ENCODE results near the gene ING3.

Gene ING3

DNA sequence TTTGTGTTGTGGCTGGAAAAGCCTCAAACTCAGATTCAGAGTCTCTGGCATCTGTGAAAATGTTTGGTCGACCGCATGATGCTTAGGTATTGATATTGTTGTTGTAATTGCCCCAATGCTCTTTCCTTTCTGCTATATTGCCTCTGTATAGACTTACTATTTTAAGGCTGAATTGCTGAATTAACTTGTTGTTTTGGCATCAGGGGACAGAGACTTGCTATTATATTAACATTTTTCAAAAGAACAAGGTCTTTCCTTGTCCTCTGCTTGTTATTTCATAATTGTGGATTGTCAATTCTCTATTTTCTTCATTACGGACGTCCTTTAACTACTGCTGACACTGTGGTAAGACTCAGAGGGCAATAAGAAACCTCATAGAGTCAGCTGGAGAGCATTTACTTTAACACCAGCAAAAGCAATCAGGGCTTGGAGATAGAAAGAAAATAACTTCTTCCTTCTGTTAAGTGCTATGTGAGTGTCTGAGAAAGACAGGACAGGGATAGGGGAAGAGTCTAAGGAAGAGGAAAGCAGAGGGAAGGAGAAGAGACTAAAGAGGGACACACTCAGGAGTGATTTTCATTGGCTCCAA, 55.5 kb downstream of the ING3 start:
- DNase-seq = no peak

- DNase-seq = no peak
Measured at GRCh38 chr7:121006711-121007315, 56.2 kb downstream of the ING3 start.

DNA sequence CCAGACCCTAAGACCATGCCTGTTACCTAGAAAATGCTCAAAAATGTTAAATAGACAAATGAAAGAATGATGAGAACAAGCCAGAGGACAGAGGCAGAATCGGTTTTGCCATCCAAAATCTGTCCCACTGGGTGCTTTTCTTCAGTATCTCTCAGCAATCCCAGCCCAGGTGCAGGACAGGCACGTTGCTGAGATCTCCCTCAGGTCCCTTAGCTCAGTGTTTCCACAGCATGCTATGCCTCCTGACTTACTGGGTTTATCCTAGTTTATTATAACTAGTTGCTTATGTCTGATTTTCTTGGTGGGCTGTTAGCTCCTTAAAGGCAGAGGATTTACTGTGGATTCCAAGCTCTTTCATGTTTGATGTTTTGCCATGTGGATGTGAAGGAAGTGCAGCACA, 58.2 kb downstream of the ING3 start:
- DNase-seq = no peak

DNA sequence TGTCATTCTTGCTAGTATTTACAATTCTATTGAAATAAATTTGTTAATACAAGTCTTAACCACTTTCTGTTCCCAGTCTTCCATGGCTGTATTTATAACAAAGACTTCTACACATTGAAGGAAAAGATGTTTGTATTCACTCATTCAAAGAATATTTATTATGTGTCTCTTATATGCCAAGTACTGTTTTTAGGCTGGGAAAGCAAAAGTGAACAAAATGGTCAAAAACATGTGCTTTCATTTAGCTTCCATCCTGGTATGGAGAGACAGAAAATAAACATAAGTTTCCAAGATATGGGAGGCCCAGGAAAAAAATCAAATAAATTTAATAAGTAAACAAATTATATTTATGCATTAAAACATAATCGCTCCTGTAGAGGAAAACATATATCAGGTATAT, 60.8 kb downstream of the ING3 start:
- no peak for DNase-seq

- no peak for DNase-seq
Measured at GRCh38 chr7:121012170-121012874, 61.7 kb downstream of the ING3 start.

DNA sequence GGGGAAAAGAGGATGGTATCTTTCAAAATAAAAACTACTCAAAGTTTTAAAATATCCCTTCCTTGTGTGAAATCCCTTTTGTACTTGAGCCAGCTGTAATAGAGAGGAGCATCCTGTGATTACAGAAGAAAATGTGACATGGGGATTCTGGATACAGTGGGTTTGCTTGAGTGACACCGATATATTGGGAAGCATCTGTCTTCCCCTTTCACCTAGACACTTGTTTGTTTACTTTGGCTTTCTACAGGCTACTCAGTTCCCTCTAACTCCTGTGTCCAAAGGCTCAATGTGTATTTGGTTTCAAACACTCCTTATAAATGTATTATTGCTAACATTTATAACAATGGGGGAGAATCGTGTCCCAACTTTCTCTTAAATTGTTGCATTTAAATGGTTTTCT, 62.3 kb downstream of the ING3 start:
- no peak for DNase-seq

DNA sequence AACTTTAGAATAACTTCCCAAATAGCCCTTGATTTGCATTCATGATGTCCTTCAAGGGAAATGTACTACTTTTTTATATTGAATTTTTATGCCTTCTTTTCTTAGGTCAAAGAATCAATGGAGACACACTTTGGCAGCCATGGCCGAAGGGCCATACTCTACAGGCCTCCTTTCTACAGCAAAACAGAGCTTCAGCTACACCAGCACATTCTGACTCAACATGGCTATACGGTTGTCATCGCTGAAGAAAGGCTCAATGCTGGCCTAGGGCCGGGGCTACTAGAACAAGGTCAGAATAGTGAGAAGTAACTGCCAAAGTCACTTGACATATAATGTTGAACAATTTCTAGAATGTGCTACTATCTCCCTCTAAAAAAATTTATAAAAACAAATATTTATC, 65.0 kb downstream of the ING3 start:
- DNase-seq = no peak

DNA sequence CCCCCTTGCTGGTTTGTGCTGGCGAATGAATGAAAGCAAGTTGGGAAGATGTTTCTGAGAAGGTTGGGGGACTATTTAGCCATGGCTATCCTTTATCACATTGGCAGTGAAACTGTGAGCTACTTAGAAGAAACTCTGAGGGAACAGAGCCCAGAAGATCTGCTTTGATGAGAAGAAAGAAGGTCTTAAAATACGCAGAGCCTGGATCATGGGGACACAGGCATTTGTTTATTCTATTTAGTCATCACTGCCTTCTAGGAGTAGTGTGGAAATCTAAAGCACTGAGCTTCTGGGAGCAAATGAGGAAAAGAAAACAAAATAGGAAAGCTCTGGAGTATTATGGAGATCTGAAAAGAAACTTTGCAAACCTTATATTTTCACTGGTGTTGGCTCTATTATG, 66.4 kb downstream of the ING3 start:
- DNase-seq = no peak

- DNase-seq = no peak
Measured at GRCh38 chr7:121017586-121017985, 67.0 kb downstream of the ING3 start.

DNA sequence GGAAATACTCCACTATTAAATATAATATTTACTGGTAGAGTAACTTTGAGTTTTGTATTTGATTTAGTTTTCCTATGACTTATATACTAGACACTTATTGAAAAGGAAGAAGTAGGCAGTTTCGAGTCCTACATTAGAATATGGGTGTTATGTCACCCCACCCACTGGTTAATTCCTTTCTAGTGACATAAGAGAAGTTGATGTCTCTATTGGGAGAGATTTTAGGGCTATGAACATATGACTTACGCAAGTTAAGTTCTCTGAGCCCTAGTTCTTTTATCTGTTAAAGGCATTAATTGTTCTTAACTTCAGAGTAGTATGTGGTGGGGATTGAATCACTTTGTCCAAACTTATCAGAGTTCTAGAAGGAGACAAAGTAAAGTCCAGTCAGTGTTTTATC, 68.4 kb downstream of the ING3 start:
- DNase-seq = no peak

- no peak for DNase-seq
Measured at GRCh38 chr7:121020249-121020988, 69.8 kb downstream of the ING3 start.

DNA sequence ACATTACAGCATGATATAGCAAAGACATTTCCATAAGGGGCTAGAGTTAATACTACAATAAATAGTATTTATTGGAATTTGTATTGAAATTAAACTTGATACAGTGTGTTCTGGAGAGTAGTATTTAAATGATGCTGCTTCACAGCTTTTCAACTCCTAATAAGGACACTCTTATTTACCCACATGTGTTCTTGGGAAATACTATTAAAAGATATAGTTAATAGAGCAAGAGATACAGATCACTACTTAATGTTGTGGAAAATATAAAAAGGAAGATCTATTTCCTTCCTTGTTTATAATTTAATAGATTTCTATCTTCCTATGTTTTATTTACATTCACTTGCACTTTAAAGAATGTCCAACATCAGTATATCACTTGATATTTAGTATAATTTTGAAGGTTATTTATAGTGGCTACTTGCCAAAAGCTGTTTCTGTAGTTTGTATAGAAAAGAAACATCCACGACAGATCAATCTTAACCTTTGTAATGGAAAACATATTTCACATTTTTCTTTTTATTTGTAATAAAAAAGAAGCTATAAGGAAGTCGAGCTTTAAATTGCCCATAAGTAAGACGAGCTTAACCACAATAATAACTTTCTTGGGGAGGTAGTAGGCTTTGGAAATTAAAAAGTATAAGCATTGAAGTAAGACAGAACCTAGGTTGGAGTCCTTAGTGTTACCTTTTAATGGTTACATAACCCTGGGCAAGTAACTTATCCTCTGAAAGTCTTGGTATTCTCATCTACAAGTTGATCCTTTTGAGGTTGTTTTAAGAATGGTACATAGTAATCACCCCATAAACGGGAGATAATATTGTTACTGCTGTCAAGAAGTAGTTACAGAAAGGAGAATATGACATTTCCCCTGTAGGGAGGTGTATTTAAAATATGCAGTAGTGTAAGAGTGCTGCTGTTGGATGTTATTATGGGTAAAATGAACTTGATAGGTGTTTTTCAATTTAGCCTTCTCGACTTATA, 70.7 kb downstream of the ING3 start:
- DNase-seq = no peak

GRCh38 chr7:121023194-121023593, 72.6 kb downstream of the ING3 start:
- no peak for DNase-seq

DNA sequence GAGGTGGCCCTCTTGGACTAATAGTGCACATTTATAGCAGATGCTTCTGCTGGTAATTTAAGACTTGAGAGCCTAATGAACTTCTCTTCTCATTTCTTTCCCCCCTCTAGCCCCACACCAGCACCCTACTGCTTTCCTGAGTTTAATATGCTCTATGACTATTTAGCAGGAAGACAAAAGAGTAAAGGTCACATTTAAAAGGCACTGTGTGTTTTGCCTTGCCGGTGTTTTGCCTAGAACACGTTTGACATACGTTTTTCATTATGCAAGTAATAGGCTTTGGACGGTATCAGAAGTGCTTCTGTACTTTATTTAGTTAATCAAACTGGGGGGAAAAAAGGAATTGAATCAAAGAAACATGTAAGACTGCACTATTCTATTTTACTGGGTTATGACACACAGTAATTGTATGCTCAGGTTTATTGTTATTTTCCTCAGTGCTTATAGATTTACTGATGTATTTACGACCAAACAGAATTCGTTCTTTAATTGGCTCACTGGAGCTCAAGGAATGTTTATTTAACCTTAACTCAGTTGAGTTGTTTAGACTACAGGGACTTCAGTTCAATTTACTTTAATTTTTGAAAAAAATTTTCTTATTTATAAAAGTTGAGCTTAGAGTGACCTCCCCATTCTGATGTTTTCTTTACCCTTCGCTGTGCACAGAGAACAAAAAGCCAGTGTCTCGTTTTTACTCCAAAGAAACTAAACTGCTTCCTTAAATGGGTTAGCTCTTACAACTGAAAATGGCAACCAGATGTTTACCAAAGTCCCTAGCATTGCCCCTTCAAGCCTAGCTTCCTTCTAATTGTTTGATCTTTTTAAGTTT, 73.3 kb downstream of the ING3 start:
- no peak for DNase-seq

- no peak for DNase-seq
Measured at GRCh38 chr7:121024611-121025010, 74.0 kb downstream of the ING3 start.

DNA sequence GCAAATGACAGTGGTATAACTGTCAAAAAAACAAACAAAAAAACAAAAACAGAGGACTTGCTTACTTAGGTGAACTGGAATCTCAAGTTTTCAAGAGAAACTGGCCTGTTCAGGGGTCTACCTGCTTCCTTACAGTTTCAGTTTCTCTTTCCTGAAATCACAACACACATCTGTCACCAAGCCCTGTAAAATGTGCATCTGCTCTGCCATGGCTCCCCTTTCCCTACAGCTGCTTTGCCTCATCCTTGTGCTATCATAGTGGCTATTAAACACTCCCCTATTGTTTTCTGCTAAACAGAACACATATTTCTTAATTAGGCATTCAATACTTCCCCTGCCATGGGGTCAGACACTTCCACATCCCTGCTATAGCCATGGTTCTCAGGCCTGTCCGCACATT, 75.6 kb downstream of the ING3 start:
- no peak for DNase-seq

GRCh38 chr7:121026577-121027111, 76.1 kb downstream of the ING3 start:
- DNase-seq = no peak
